Urothelium cell line (cell line): Measurements from ENCODE around the gene MTLN.
A peak's percentile ranks its signal among the peaks of the same experiment; 100 is the strongest.
"Not testable (repeated sequence)": the region's sequence is repeated elsewhere in the genome, so short reads cannot be mapped to it uniquely, and the experiment has no call there.

ENCODE experiments used
- DNase-seq: peaks from one replicate; pipeline ENCODE4 v3.0.0; 2011; ENCODE audit warnings: low spot score, mixed read lengths
- FAIRE-seq: peaks from 2 replicates; lab custom pipeline; 2011; peaks lifted over from hg19 to GRCh38; lab: Jason Lieb, UNC

MTLN gene

GRCh38 chr2:110204408-110205385 is 7.7 kb downstream of the MTLN start, which contains the start of gene NPHP1:
Gene NPHP1, minus strand, starts transcription at chr2:110205013. Its CDS starts 45 bp downstream, at chr2:110204968.
- FAIRE-seq, result peak; percentile 84
- peak; percentile 97 for DNase-seq

GRCh38 chr2:110198016-110198415 is 14.3 kb downstream of the MTLN start:
- DNase-seq, result no peak
- no peak for FAIRE-seq

- FAIRE-seq (no peak), DNase-seq (no peak)
Observed at GRCh38 chr2:110197452-110197851, 14.9 kb downstream of the MTLN start.

GRCh38 chr2:110190169-110190568 is 22.2 kb downstream of the MTLN start:
- FAIRE-seq, DNase-seq: not testable (repeated sequence)

GRCh38 chr2:110182449-110182848 is 29.9 kb downstream of the MTLN start:
- DNase-seq (no peak), FAIRE-seq (no peak)

GRCh38 chr2:110180036-110180435 is 32.3 kb downstream of the MTLN start:
- FAIRE-seq (no peak), DNase-seq (no peak)

GRCh38 chr2:110173523-110173922 is 38.8 kb downstream of the MTLN start:
- no peak for DNase-seq

GRCh38 chr2:110172506-110172905 is 39.8 kb downstream of the MTLN start:
- DNase-seq (no peak), FAIRE-seq (no peak)

More at GRCh38 chr2:110173523-110173922, 38.8 kb downstream of the MTLN start:
- peak; percentile 56 for FAIRE-seq

- DNase-seq (no peak), FAIRE-seq (no peak)
Observed at GRCh38 chr2:110170102-110170501, 42.2 kb downstream of the MTLN start.

- DNase-seq, result no peak
- FAIRE-seq, result no peak
Observed at GRCh38 chr2:110167326-110168000, 44.9 kb downstream of the MTLN start.

GRCh38 chr2:110166266-110166665 is 46.1 kb downstream of the MTLN start:
- FAIRE-seq, result peak; percentile 50
- no peak for DNase-seq
